GM12878 (cell line): ENCODE data around the gene SLC7A5. TPM values are rescaled to one million over a fixed set of nuclear protein-coding genes. Genes with fewer than 3 reads are reported as not detected.
A peak's percentile ranks its signal among the peaks of the same experiment; 100 is the strongest.

Source experiments
- BACH1 ChIP-seq: fragments of 450-650 bp; IDR thresholded peaks from 2 replicates; pipeline ENCODE4 v1.6.1; 2017; ENCODE audit warnings: mild to moderate bottlenecking, borderline replicate concordance
- BCLAF1 ChIP-seq: fragments of 450-650 bp; IDR thresholded peaks from 2 replicates; pipeline ENCODE4 v1.6.1; 2017; ENCODE audit warnings: antibody characterized with exemption, mild to moderate bottlenecking, moderate library complexity
- BHLHE40 ChIP-seq, 2 experiments: fragments of 450-650 bp in 1 of 2; IDR thresholded peaks; 2 replicates each; pipeline ENCODE4 v1.6.1; 2011 to 2017; ENCODE audit warnings: low read depth in 2 of 2, borderline replicate concordance in 1 of 2, improper control_type of control experiment in 1 of 2, low read length in 1 of 2, mild to moderate bottlenecking in 1 of 2
- DPF2 ChIP-seq: fragments of 450-650 bp; IDR thresholded peaks from 2 replicates; pipeline ENCODE4 v1.6.1; 2017; ENCODE audit warnings: mild to moderate bottlenecking
- ETV6 ChIP-seq, 2 experiments: fragments of 450-650 bp in 1 of 2; IDR thresholded peaks in 1 of 2; conservative IDR thresholded peaks in 1 of 2; 2 replicates each; pipeline ENCODE4 v1.6.1; 2014; ENCODE audit warnings: antibody characterized with exemption in 1 of 2, borderline replicate concordance in 1 of 2, low read depth in 1 of 2, mild to moderate bottlenecking in 1 of 2, moderate library complexity in 1 of 2
- FOXM1 ChIP-seq: IDR thresholded peaks from 2 replicates; pipeline ENCODE4 v1.6.1; 2012; ENCODE audit warnings: low read depth, mild to moderate bottlenecking, inconsistent platforms, low read length, moderate library complexity
- MYC ChIP-seq: IDR thresholded peaks from 2 replicates; pipeline ENCODE4 v1.6.1; 2011; ENCODE audit warnings: mild to moderate bottlenecking, low read length, moderate library complexity, inconsistent platforms; ENCODE audit not compliant: insufficient read depth, insufficient replicate concordance, insufficient read length, severe bottlenecking
- NBN ChIP-seq: fragments of 450-650 bp; IDR thresholded peaks from 2 replicates; pipeline ENCODE4 v1.6.1; 2016
- POLR2AphosphoS2 ChIP-seq: IDR thresholded peaks from 2 replicates; pipeline ENCODE4 v1.6.1; 2011; ENCODE audit warnings: low read depth, mild to moderate bottlenecking, low read length, improper control_type of control experiment, moderate library complexity
- WRNIP1 ChIP-seq: IDR thresholded peaks from 2 replicates; pipeline ENCODE4 v1.6.1; 2011; ENCODE audit warnings: low read depth, low read length, improper control_type of control experiment, borderline replicate concordance
- ZBTB33 ChIP-seq: fragments of 450-650 bp; IDR thresholded peaks from 2 replicates; pipeline ENCODE4 v1.6.1; 2017; ENCODE audit warnings: mild to moderate bottlenecking
- ZZZ3 ChIP-seq: IDR thresholded peaks from 2 replicates; pipeline ENCODE4 v1.6.1; 2011; ENCODE audit warnings: low read depth; ENCODE audit not compliant: control insufficient read depth, insufficient read length
- polyA plus RNA-seq, 11 experiments: library from polyadenylated mRNA; depleted of rRNA in 4 of 11; unstranded in 6 of 11; stranded (reverse) in 5 of 11; fragments of >200 nt; fragmentation: Nextera tagmentation in 4 of 11; fragmentation: Illumina TruSeq in 1 of 11; extraction: Ambion mirVana in 4 of 11; extraction: Trizol in 1 of 11; gene quantifications; 1 replicate in 1 of 11; 2 replicates in 10 of 11; pipeline versions ENCODE4 v1.2.1 to v1.2.3, GENCODE V29; 2011 to 2016; ENCODE audit warnings: inconsistent platforms in 2 of 11, missing spikeins in 2 of 11, low read depth in 1 of 11
- total RNA-seq, 4 experiments: library from RNA; depleted of rRNA in 3 of 4; stranded (reverse); fragments of >200 nt in 3 of 4; fragmentation: Illumina TruSeq in 1 of 4; extraction: Trizol in 1 of 4; gene quantifications; 2 replicates each; pipeline versions ENCODE4 v1.2.1 to v1.2.3, GENCODE V29; 2013 to 2021
- TF ChIP-seq, protein P1 (sequence below): IDR thresholded peaks from 2 replicates; pipeline ENCODE4 v1.6.1; 2011; ENCODE audit warnings: low read depth, mild to moderate bottlenecking, low read length, moderate library complexity, borderline replicate concordance; ENCODE audit errors: extremely low read depth

The SLC7A5 gene
- total and polyA plus RNA-seq, 10 of the 15 experiments (the other 5 are each of a cell fraction or from before 2014, with no cell fraction given) = 2.3 to 101 (median 35.8) TPM

GRCh38 chr16:87853411-87854052, 15.8 kb downstream of the SLC7A5 start (continued):
- no peak for TF ChIP-seq FOXM1
- TF ChIP-seq MYC = no peak
- no peak for TF ChIP-seq WRNIP1
- TF ChIP-seq NBN = 0 out of 2 replicates have a peak, but pooled peaks have one; percentile 30
- TF ChIP-seq ZZZ3 = no peak
- no peak for TF ChIP-seq BCLAF1
- TF ChIP-seq POLR2AphosphoS2 = no peak; the same call in 1 of the 2 replicates
- peak; percentile 59; the same call in 1 of the 2 replicates for TF ChIP-seq BACH1
- no peak for TF ChIP-seq ZBTB33
- no peak for TF ChIP-seq ETV6 (conservative IDR thresholded peaks at IDR 0.05 in 1 of 2, IDR thresholded peaks at IDR 0.05 in 1 of 2; ENCODE audit: borderline replicate concordance in 1 of 2, low read depth in 1 of 2)
- TF ChIP-seq DPF2 = no peak
- TF ChIP-seq, protein P1, sequence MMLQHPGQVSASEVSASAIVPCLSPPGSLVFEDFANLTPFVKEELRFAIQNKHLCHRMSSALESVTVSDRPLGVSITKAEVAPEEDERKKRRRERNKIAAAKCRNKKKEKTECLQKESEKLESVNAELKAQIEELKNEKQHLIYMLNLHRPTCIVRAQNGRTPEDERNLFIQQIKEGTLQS = no peak
- TF ChIP-seq BHLHE40 (IDR thresholded peaks at IDR 0.05; ENCODE audit: borderline replicate concordance in 1 of 2, low read depth in 2 of 2, low read length in 1 of 2) = peak in 1 of 2 experiments; percentile 67; a peak in 2 of 4 replicates
